Liver (tissue), 9 donors: ENCODE data around the gene SIN3B. TPM values are rescaled to one million over a fixed set of nuclear protein-coding genes. Genes with fewer than 3 reads are reported as not detected.

Experiments
- DNase-seq: peaks from one replicate; pipeline ENCODE4 v3.0.0-alpha.2; 2017; ENCODE audit warnings: low spot score
- H3K27ac ChIP-seq, 2 donors: one replicate each; pipeline ENCODE4 v1.7.0; 2013; ENCODE audit warnings: inconsistent platforms in 2 of 2, low read length in 2 of 2, control low read depth in 1 of 2, low read depth in 1 of 2, mild to moderate bottlenecking in 1 of 2
- H3K27me3 ChIP-seq, 4 donors: one replicate each; pipeline versions ENCODE4 v1.6.1 to v1.7.0; 2013; ENCODE audit warnings: low read length in 3 of 4, inconsistent platforms in 1 of 4, mild to moderate bottlenecking in 1 of 4, moderate library complexity in 1 of 4; ENCODE audit not compliant: control insufficient read depth in 4 of 4, insufficient read depth in 4 of 4
- H3K36me3 ChIP-seq, 4 donors: one replicate each; pipeline versions ENCODE4 v1.6.1 to v1.7.0; 2013; ENCODE audit warnings: low read length in 3 of 4, mild to moderate bottlenecking in 3 of 4, low read depth in 1 of 4, moderate library complexity in 1 of 4; ENCODE audit not compliant: control insufficient read depth in 4 of 4, insufficient read depth in 3 of 4
- H3K4me1 ChIP-seq, 4 donors: one replicate each; pipeline versions ENCODE4 v1.6.1 to v1.7.0; 2013; ENCODE audit warnings: low read length in 3 of 4, mild to moderate bottlenecking in 3 of 4, moderate library complexity in 1 of 4; ENCODE audit not compliant: control insufficient read depth in 4 of 4, insufficient read depth in 4 of 4
- H3K4me3 ChIP-seq, 3 donors: one replicate each; pipeline versions ENCODE4 v1.6.1 to v1.7.0; 2013; ENCODE audit warnings: low read length in 3 of 3, control low read depth in 1 of 3, low read depth in 1 of 3, mild to moderate bottlenecking in 1 of 3
- H3K9ac ChIP-seq, 2 donors: one replicate each; pipeline ENCODE4 v1.7.0; 2013; ENCODE audit warnings: low read length in 2 of 2, mild to moderate bottlenecking in 2 of 2, moderate library complexity in 2 of 2, control low read depth in 1 of 2, low read depth in 1 of 2
- H3K9me3 ChIP-seq, 4 donors: one replicate each; pipeline versions ENCODE4 v1.6.1 to v1.7.0; 2013; ENCODE audit warnings: low read length in 3 of 4; ENCODE audit not compliant: control insufficient read depth in 4 of 4
- ATF3 ChIP-seq: IDR thresholded peaks from 2 replicates; pipeline ENCODE4 v1.6.1; 2016; ENCODE audit warnings: antibody characterized with exemption
- CTCF ChIP-seq: fragments of 150-350 bp; IDR thresholded peaks from 2 replicates; pipeline ENCODE4 v1.5.1; 2017; ENCODE audit warnings: improper control_type of control experiment, low read depth, low read length; ENCODE audit not compliant: missing input control
- EGR1 ChIP-seq, 2 donors: IDR thresholded peaks; 2 replicates each; pipeline ENCODE4 v1.6.1; 2016 to 2018; ENCODE audit warnings: antibody characterized with exemption in 2 of 2, low read depth in 2 of 2
- FOXA1 ChIP-seq: IDR thresholded peaks from 2 replicates; pipeline ENCODE4 v1.6.1; 2016; ENCODE audit warnings: antibody characterized with exemption
- FOXA2 ChIP-seq: IDR thresholded peaks from 2 replicates; pipeline ENCODE4 v1.6.1; 2016; ENCODE audit warnings: antibody characterized with exemption
- GABPA ChIP-seq, 2 donors: IDR thresholded peaks in 1 of 2; conservative IDR thresholded peaks in 1 of 2; 2 replicates each; pipeline ENCODE4 v1.6.1; 2016; ENCODE audit warnings: antibody characterized with exemption in 2 of 2, mild to moderate bottlenecking in 1 of 2, moderate library complexity in 1 of 2
- HNF4A ChIP-seq, 2 donors: conservative IDR thresholded peaks; 2 replicates each; pipeline ENCODE4 v1.6.1; 2016; ENCODE audit warnings: antibody characterized with exemption in 2 of 2, mild to moderate bottlenecking in 2 of 2
- HNF4G ChIP-seq: IDR thresholded peaks from 2 replicates; pipeline ENCODE4 v1.6.1; 2016; ENCODE audit warnings: antibody characterized with exemption
- MAX ChIP-seq: IDR thresholded peaks from 2 replicates; pipeline ENCODE4 v1.6.1; 2016; ENCODE audit warnings: antibody characterized with exemption
- NR2F2 ChIP-seq: IDR thresholded peaks from 2 replicates; pipeline ENCODE4 v1.6.1; 2016; ENCODE audit warnings: antibody characterized with exemption
- RAD21 ChIP-seq, 2 donors: IDR thresholded peaks; 2 replicates each; pipeline ENCODE4 v1.6.1; 2016; ENCODE audit warnings: antibody characterized with exemption in 2 of 2, mild to moderate bottlenecking in 2 of 2
- REST ChIP-seq: IDR thresholded peaks from 2 replicates; pipeline ENCODE4 v1.6.1; 2016; ENCODE audit warnings: antibody characterized with exemption, mild to moderate bottlenecking
- RXRA ChIP-seq, 2 donors: IDR thresholded peaks; 2 replicates each; pipeline ENCODE4 v1.6.1; 2017 to 2018; ENCODE audit warnings: antibody characterized with exemption in 2 of 2, mild to moderate bottlenecking in 1 of 2
- SP1 ChIP-seq: IDR thresholded peaks from 2 replicates; pipeline ENCODE4 v1.6.1; 2018; ENCODE audit warnings: antibody characterized with exemption, mild to moderate bottlenecking
- TAF1 ChIP-seq: conservative IDR thresholded peaks from 2 replicates; pipeline ENCODE4 v1.6.1; 2016; ENCODE audit warnings: antibody characterized with exemption, mild to moderate bottlenecking
- YY1 ChIP-seq: IDR thresholded peaks from 2 replicates; pipeline ENCODE4 v1.6.1; 2016; ENCODE audit warnings: antibody characterized with exemption, mild to moderate bottlenecking
- ZBTB33 ChIP-seq: IDR thresholded peaks from 2 replicates; pipeline ENCODE4 v1.6.1; 2016; ENCODE audit warnings: antibody characterized with exemption
- WGBS: extraction: QIAGEN DNeasy Blood & Tissue Kit; methylation state at CpG from one replicate; pipeline ENCODE4 v1.1.7; 2013; 5-methylcytosine and 5-hydroxymethylcytosine counted together
- polyA plus RNA-seq, 2 donors: library from polyadenylated mRNA; stranded (reverse) in 1 of 2; unstranded in 1 of 2; fragments of 200-250 nt in 1 of 2; fragments of >200 nt in 1 of 2; fragmentation: Nextera tagmentation in 1 of 2; extraction: Ambion mirVana in 1 of 2; gene quantifications; one replicate each; pipeline versions ENCODE4 v1.2.1 to v1.2.3, GENCODE V29; 2013 to 2015
- total RNA-seq, 2 donors: library from RNA; depleted of rRNA; stranded (reverse); fragments of >200 nt; gene quantifications; one replicate each; pipeline ENCODE4 v1.2.3, GENCODE V29; 2014
- donor health status: healthy.
- donor health status: healthy.
- donor health status: healthy.
- donor health status: healthy.
- donor health status: healthy.

Gene SIN3B
- total and polyA plus RNA-seq, 4 donors = 6.1 to 17.1 (median 8.6) TPM

- no peaks in the 10 kb centered on the region for H3K4me1 ChIP-seq
- H3K27me3 ChIP-seq = no peaks in the 10 kb centered on the region
- no peak for DNase-seq
- H3K27ac ChIP-seq = no peak overlapping the region
- no peak for TF ChIP-seq FOXA2
- TF ChIP-seq FOXA1 = no peak
- no peak for TF ChIP-seq NR2F2
- H3K4me3 ChIP-seq = no peak overlapping the region
- no peaks in the 10 kb centered on the region for H3K9me3 ChIP-seq
- 99% methylated on average over 4 of the region's 4 CpGs for WGBS
- peaks cover 24 to 77% (median 39%) of the 10 kb centered on the region in 4 donors for H3K36me3 ChIP-seq
- no peak overlapping the region for H3K9ac ChIP-seq
These were observed 20.9 kb downstream of the SIN3B start for GRCh38 chr19:16850133-16850532.

- H3K27me3 ChIP-seq = no peaks in the 10 kb centered on the region
- H3K9me3 ChIP-seq = no peaks in the 10 kb centered on the region
- H3K9ac ChIP-seq = no peak overlapping the region
- H3K27ac ChIP-seq = no peak overlapping the region
- TF ChIP-seq YY1 (no peak), RXRA (IDR thresholded peaks at IDR 0.05) (no peak), RAD21 (IDR thresholded peaks at IDR 0.05) (no peak), TAF1 (no peak), EGR1 (IDR thresholded peaks at IDR 0.05; ENCODE audit: low read depth in 2 of 2) (no peak)
- WGBS = 97% methylated on average over 33 of the region's 33 CpGs
- no peaks in the 10 kb centered on the region for H3K4me1 ChIP-seq
- no peak for DNase-seq
- H3K36me3 ChIP-seq = peaks cover 24 to 75% (median 36%) of the 10 kb centered on the region in 4 donors
- no peak overlapping the region for H3K4me3 ChIP-seq
These were observed 22.0 kb downstream of the SIN3B start for GRCh38 chr19:16851031-16851712.

GRCh38 chr19:16853066-16853465 lies 23.9 kb downstream of the SIN3B start:
- TF ChIP-seq HNF4A (conservative IDR thresholded peaks at IDR 0.05) (no peak), REST (no peak), RAD21 (IDR thresholded peaks at IDR 0.05) (no peak), SP1 (no peak), ZBTB33 (no peak), GABPA (IDR thresholded peaks at IDR 0.05 in 1 of 2, conservative IDR thresholded peaks at IDR 0.05 in 1 of 2) (no peak), CTCF (no peak), NR2F2 (no peak), YY1 (no peak), FOXA1 (no peak), RXRA (IDR thresholded peaks at IDR 0.05) (no peak), FOXA2 (no peak), MAX (no peak), ATF3 (no peak), TAF1 (no peak), HNF4G (no peak)
- Histone ChIP-seq H3K4me3 (no peak overlapping the region), H3K9me3 (no peaks in the 10 kb centered on the region), H3K27ac (no peak overlapping the region), H3K36me3 (peaks cover 19 to 58% (median 31%) of the 10 kb centered on the region in 4 donors), H3K27me3 (no peaks in the 10 kb centered on the region), H3K9ac (no peak overlapping the region), H3K4me1 (no peaks in the 10 kb centered on the region)
- DNase-seq = no peak
- 98% methylated on average over 7 of the region's 7 CpGs for WGBS
